HL-60/S4 (cell line): ENCODE measurements around the gene OTOP2.

ENCODE experiments used
- in situ Hi-C: fragments of 300-500 bp; cut with MboI; formaldehyde crosslinking; loops from 2 replicates; pipeline ENCODE4 v1.14.3; 2022; ENCODE audit warnings: low sequenced_read_pairs

The OTOP2 gene

DNA sequence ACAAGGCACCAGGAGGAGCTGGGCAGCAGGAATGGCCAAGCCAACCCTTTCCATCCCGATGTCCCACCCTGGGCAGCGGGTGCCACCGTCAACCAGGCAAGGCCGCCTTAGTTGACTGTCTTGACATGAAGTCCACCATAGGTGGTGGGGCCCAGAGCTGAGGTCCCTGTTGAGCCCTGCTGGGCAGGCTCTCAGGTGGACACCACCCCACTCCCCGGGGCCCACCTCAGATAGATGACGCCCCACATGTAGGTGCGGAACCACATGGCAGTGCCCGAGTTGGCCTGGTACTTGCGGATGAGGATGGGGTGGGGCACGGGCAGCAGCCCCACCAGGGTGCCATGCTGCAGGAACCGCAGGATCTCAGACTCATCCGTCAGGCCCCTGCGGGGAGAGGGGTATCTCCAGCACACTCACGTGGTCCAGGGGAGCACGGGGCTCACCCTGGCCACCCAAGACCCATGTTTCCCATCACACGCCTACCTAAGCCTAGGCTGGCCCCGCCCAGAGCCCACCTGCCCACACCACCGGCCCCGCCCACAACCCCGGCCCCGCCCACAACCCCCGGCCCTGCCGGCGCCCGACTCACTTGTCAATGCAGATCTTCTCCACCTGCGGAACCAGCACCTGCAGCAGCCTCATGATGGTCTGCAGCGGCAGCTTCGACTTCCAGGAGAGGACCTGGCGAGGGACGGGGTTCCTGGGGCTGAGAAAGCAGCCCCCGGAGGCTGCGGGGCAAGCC is 27.8 kb downstream of the OTOP2 start:
- in situ Hi-C loops, result loop anchor here (10.0 kb wide), 1 partner anchor 287 kb away; no protein-coding TSS in a partner anchor

DNA sequence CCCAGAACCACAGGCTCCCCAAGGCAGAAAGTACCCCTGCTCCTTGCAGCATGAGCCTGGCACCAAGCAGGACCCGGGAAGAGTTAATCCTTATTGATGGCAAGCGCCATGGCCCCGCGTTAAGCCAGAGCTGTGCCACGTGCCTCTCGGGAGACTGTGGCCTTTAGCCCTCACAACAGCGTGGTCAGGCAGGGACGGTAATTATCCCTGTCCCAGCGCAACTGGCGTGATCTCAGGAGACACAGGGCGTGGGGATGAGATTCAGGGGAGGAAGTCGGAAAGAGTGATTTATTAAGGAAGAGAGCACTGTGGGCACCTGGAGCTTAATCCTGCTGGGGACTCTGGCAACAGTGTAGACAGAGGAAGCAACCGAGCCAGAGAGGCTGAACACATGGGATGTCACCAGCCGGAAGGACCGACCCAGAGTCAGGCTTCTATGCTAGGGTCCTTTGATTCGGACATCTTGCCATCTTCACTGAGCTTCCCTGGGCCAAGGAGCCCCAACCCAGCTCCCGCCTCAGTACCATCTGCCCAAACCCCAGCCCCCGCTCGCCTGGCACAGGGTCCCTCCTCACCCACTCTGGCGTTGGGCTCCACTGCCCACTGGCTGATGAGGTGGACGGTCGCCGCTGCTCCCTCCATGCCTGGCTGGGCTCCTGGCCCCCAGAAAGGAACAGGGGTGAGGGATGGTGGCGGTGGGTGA is 28.5 kb downstream of the OTOP2 start:
- in situ Hi-C loops, result loop anchor here (10.0 kb wide), 1 partner anchor 288 kb away; no protein-coding TSS in a partner anchor

DNA sequence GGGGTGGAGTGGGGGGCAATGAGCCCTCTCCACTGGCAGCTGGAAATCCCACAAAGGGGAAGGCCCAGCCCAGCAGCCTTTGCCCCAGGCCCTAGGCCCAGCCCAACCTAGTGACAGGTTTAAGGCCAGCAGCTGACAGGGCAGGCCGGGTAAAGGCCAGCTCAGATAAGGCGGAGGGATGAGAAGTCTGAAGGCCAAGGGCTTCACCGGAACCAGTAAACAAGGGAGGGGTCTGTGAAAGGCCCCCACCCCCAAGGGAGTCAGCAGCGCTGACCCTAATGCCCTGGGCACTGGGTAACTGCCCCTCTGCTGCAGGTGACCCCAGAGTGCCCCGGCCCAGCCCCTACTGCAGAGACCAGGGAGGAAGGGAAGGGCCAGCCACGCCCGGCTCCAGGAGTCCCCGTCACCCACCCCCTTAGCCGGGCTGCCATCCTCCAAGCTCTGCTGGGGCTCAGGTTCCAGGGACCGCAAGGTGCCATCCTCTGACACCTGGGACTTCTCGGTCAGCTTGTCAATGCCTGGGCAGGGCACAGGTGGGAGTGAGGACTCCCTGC is 29.1 kb downstream of the OTOP2 start:
- in situ Hi-C loops, result loop anchor here (10.0 kb wide), 1 partner anchor 288 kb away; no protein-coding TSS in a partner anchor

DNA sequence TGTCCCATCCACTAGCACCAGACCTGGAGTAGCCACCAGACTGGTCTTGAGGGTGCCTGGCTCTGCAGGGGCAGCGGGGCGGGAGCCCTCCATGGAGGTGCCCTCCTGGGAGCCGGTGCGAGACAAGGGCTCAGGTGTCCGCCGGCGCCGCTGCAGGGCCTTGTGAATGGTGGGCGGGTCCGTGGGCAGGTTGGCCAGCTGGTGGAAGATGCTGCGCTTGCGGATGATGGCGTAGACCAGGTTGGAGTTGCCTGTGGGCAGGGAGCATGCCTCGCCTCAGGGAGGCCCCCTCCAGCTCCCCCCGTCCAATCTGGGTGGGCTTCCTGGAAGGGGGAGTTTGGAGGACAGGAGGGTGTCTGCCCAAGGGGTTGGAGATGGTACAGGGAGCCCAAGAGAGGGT is 30.0 kb downstream of the OTOP2 start:
- in situ Hi-C loops, result loop anchor here (10.0 kb wide), 1 partner anchor 289 kb away; no protein-coding TSS in a partner anchor

DNA sequence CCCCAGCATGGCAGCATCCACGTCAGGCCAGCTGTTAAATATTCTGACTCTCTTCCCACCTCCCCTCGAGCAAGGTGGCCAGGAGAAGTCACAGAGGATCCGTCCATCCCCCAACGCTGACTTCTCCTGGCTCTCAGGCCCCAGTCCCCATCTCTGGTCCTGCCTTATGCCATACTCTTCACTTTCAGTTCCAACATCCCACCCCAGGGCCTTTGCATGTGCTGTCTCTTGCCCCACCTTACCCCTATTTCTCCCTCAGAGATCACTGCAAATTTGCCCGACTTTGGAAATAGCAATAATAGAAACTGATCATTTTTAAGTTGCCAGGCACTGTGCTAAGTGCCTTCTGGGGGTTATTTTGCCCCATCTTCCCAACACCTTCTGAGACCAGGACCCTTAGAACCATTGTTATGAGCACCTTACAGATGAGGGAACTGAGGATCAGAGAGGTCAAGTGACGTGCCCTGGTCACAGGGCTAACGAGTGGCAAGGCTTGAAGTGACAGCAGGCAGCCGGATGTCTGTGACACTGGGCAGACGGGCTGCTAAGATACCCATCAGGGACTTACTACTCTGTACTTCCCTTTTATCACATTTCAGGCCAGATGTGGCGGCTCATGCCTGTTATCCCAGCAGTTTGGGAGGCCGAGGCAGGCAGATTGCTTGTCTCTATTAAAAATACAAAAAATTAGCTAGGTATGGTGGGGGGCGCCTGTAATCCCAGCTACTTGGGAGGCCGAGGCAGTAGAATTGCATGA is 30.8 kb downstream of the OTOP2 start:
- in situ Hi-C loops, result loop anchor here (10.0 kb wide), 1 partner anchor 290 kb away; no protein-coding TSS in a partner anchor

DNA sequence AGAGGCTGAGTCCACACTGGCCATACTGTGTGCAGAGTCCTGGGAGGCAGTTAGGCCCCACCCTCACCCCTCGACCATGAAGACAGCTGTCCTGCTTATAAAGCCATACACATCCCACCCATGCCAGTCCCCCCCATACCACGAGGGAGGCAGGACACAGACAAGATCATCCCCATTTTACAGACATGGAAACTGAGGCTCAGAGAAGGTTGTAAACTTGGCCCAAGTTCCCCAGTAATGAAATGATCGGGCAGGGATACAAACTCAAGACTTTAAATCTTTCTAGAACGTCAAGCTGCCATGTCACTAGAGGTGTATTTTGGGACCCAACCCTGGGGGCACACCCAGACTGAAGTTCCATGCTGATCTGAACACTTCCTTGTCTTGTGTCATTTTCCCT is 32.0 kb downstream of the OTOP2 start:
- in situ Hi-C loops, result loop anchor here (10.0 kb wide), 1 partner anchor 291 kb away; no protein-coding TSS in a partner anchor

DNA sequence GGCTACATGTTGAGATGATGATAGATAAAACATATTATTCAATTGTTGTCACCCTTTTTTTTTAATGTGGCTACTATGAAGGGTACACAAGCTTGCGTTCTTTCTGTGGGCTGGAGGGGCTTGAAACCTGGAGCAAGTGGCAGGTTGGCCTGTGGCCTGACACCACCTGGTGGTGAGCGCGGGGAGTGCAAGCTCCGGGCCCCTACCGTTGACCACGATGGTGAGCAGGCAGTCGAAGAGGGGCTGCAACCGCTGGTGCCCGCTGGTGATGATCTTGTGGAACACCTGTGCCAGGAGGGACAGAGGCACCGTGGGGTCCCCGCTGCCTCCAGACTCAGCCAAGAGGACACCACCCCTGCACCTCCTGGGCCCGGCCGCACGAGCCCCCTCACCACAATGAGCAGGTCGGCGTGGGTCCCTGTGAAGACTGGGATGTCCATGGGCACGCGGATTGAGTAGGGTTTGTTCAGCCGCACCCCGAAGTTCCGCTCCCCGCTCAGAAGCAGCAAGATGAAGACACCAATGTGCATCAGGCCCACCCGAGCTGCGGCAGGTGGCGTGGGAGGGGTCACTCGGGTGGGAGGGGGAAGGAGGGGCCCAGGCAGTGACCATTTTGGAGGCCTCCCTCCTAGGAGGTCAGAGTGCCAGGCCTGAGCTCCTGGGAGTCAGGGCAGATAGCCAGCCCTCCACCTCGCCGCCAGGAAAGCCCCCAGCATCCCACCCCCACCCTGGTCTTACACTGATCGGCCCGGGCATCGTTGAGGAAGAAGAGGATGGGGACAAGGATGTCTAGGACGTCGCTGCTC is 34.1 kb downstream of the OTOP2 start:
- in situ Hi-C loops, result loop anchor here (10.0 kb wide), 1 partner anchor 293 kb away; no protein-coding TSS in a partner anchor

DNA sequence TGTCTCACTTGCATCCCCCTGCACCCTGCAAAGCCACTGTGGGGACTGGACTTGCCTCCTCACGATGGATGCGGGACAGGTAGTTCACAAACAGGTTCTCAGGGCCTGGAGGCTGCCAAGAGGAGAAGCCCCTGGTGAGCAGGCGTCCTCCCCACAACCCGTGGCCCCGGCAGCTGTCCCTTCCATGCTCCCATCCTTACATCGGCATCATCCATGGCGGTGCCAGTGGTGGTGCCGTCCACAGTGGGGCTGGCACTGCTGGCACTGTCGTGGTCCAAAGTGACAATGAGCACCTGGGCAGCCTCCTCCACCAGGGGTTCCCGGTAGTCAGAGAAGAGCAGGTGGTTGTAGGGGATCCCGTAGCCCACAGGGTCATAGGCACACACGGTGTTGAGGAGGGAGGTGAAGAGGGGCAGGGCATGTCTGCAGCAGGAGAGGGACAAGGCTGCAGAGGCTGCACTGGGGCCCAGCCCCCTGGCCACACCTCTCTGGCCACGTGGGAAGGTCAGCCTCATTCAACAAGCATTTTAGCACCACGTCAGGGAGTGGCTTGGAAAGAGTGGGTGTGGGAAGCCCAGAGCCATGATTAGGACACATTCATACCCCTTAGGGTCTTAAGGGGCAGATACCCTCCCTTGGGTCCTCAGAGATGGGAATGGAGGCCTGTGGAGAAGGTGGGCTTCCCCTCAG is 35.9 kb downstream of the OTOP2 start:
- in situ Hi-C loops, result loop anchor here (10.0 kb wide), 2 partner anchors 235 to 295 kb away; no protein-coding TSS in a partner anchor

DNA sequence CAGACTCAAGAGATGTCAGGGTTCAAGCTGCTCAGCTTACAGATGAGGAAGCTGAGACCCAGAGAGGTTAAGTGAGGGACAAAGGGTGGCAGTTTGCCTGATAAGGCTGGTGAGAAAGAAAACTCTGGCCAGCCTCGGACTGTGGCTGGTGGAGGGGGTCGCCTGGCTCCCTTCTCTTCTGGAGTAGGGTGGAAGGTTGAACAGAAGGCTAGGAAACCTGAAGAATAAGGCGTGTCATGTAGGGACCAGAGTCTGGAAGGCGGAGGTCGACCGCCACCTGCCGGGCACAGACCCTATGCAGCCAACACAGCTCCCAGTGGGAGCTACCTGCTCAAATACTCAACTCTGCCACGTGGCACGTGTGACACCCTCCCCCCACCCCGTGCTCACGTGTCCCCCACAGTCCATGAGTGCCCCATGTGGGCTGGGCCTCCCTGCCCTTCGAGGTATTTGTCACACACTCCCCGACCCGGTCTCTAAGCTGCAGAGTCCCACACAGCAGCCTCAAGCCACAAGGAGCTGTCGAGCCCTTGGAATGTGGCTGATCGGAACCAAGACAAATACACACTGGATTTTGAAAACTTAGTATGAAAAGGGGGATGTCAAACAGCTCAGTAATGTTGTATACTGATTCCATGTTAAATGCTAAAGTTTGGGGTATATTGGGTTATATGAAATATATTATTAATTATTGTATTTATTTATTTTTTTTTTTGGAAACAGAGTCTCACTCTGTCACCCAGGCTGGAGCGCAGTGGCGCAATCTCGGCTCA is 36.7 kb downstream of the OTOP2 start:
- in situ Hi-C loops, result loop anchor here (10.0 kb wide), 1 partner anchor 234 kb away; no protein-coding TSS in a partner anchor

DNA sequence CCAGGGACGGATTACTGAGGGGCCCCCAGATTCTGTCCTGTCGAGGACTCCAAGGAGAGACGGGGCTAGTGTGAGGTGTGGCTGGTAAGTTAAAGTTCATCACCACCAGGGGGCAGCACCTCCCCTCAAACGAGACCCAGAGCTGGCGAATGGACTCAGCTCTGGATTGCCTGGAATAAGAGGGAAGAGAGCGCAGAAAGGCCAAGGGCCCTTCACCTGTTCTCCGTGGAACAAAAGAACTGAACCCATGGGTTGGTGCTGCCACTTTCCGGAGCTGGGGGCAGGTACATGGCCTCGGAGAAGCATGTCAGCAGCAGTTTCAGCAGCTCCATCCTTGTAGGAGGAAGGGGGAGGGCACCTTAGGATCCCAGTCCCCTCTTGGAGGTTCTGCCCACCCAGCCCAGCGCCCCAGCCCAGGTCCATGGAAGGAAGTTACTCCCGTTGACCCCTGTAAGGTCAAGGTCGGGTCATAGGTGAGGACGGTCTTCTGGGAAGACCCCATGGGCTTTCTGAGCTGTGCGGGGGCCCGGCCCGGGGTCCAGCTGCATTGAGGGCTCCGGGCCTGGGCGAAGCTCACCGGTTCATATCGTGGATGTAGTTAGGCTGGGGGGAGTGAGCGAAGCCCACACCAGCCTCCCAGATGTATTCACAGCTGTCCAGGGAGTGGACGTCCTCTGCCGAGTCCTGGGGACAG is 37.7 kb downstream of the OTOP2 start:
- in situ Hi-C loops, result loop anchor here (10.0 kb wide), 1 partner anchor 233 kb away; no protein-coding TSS in a partner anchor

DNA sequence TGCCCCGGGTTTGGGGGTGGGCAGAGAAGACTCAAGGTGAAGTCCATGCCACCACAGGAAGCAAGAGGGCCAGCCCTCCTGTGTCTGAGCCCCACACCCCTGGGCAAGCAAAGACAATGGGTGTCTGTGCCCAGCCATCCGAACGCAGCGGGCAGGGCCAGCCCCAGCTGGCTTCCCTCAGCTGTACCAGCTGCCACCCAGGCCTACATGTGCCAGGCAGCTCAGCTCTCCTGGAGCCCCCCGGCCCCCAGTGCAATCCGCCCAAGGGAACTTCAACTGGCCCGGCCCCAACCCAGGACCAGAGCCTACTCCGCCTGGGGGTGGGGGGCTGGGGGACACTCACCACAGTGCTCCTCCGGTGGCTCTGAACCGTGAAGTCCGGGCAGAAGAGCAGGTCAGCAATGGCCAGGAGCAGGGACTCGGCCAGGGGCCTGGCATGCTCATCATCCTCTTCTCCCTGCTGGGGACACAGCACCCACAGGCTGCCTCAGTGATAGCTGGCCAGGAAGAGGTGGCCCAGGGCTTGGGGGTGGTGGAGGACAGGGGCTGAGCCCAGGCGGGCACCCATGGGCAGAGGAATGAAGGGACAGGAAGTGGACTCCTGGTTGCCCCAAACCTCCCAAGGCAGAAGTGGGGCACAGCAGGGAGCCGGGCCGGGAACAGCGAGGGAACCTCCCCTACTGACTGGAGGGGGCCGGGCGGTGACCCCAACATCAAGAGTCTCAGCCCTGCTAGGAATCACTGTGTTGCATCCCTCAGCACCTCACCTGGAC is 38.7 kb downstream of the OTOP2 start:
- in situ Hi-C loops, result loop anchor here (10.0 kb wide), 1 partner anchor 232 kb away; no protein-coding TSS in a partner anchor

DNA sequence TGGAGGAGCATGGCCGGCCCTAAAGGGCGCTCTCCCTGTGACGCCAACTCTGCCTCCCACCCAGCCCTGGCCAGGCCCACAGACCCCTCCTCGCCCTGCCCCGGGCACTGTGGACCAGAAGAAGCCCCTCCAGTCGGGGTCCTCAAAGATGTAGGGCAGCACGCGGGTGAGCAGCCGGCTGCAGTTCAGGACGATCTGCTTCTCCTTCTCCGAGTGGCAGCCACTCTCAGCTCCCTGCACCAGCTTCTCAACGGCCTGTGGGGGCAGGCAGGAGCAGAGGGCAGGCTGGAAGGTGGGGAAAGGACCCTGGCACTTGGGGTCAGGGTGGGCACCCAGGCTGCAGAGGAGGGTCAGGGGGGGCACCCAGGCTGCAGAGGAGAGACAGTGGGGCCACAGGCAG is 39.6 kb downstream of the OTOP2 start:
- in situ Hi-C loops, result loop anchor here (10.0 kb wide), 1 partner anchor 231 kb away; no protein-coding TSS in a partner anchor

DNA sequence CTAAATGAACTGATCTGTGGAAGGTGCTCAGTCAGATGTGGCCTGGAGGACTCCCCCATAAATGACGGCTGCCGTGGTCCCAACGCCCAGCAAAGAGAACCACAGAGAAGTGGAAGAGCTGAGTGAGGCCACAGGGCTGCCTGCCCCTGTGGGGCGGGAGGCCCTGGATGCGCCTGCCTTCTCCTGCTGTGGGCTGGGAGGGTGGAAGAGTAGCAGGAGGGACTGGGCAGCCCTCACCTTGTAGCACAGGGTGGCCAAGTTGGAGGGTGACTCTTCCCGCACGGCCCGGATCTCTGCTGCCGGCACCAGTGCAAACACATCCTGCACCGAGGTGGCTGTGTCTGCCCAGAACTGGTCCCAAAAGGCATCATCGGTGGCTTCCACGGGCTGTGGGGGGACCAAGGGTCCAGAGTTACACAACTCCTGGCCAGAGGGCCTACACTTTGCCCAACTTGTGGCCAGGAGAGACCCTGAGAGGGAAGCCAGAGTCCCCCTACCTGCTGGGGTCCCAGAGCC is 40.2 kb downstream of the OTOP2 start:
- in situ Hi-C loops, result loop anchor here (10.0 kb wide), 1 partner anchor 230 kb away; no protein-coding TSS in a partner anchor

DNA sequence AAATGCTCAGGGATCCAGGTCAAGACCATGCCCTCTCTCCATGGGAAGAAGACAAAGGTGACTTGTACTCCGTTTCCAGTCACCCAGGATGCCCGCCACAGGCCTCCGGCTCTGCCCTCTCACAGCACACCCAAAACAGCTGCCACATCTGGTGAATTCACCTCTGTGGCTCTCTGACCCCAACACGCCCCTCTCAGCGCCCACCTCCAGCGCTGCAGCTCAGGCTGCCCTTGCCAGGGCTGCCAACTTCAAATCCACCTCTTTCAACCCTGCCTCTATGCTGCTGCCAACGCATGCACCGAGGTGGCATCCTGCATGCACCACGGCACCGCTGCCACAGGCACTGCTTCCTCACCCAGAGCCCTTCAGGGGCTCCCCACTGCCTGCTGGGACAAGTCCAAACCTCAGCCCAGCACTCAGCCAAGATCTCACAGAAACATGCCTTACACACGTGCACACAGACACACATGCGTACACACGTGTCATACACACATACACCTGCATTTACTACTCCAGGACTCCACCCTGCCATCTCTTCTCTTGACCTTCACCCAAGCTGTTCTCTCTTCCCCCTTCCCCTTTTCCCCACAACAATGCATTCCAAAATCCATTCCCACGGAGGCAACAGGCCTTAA is 41.0 kb downstream of the OTOP2 start:
- in situ Hi-C loops, result loop anchor here (10.0 kb wide), 1 partner anchor 230 kb away; no protein-coding TSS in a partner anchor

DNA sequence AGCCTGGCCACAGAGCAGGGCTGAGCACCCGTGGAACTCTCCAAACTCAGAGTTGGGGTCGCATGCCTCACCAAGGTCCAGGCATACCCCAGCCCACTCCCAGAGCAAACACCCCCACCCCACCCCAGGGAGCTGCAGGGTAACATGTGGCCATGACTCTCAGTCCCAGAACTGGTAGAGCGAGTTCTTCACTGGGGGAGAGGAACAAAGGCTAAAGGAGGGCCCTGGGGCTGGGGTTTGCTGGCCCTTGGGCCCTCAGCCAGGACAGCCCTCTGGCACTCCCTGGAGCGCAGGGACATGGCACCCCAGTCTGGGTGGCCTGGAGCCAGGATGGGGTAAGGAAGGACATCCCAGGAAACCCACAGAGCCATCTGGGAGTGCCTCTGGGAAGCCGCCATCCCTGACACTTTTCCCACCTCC is 44.3 kb downstream of the OTOP2 start:
- in situ Hi-C loops, result loop anchor here (10.0 kb wide), 1 partner anchor 226 kb away; no protein-coding TSS in a partner anchor

DNA sequence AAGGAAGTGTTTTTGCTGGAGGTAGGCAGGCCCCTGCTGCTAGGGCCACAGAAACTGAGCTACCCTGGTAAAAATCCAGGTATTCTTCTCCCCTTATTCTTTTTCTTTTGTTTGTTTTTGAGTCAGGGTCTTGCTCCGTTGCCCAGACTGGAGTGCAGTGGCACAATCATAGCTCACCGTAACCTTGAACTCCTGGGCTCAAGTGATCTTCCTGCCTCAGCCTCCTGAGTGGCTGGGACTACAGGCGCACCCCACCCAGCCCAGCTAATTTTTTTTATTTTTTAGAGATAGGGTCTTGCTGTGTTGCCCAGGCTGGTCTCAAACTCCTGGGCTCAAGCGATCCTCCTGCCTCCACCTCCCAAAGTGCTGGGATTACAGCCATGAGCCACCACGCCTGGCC is 45.4 kb downstream of the OTOP2 start:
- in situ Hi-C loops, result loop anchor here (10.0 kb wide), 1 partner anchor 225 kb away; no protein-coding TSS in a partner anchor
